ENCODE results near the gene GALNTL6. TPM values are rescaled to one million over a fixed set of nuclear protein-coding genes. Genes with fewer than 3 reads are reported as not detected.

The GALNTL6 gene
- polyA plus RNA-seq, 1 donor (not counting 4 experiments of a cell fraction or from before 2014, with no cell fraction given), result not detected

DNA sequence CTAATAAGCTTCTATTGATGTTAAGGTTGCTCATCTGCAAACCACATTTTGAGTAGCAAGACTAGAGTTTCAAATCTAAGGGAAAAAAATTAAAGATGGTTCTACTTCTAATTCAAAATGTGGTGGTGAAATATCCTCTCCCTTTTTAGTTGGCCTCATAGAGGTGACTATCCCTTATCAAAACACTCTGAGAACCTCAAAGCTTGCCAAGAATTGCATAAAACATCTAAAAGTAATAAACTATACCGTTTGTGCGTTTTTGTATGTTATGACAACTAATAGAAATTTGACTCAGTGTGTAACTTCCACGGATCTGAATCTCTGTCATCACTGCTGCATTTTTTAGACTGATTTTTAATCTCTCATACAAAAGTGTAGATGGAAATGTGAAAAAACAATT lies 682.6 kb downstream of the GALNTL6 start:
- TF ChIP-seq EZH2 (IDR thresholded peaks at IDR 0.05; ENCODE audit: low read length), result no peak
- TF ChIP-seq CTCF (optimal IDR thresholded peaks at IDR 0.05 in 1 of 3, IDR thresholded peaks at IDR 0.05 in 1 of 3, conservative IDR thresholded peaks at IDR 0.05 in 1 of 3; ENCODE audit: extremely low read depth in 1 of 3, insufficient read depth in 2 of 3, low read length in 3 of 3), result no peak
- no peaks in the 10 kb centered on the region for H3K4me1 ChIP-seq (ENCODE audit: control insufficient read depth, extremely low read depth, insufficient read depth, low read length)
- H3K9me1 ChIP-seq (ENCODE audit: control insufficient read depth, extremely low read depth, insufficient read depth, low read length), result no peaks in the 10 kb centered on the region
- dilution Hi-C loops (cut with MboI; ENCODE audit: extremely low pct_ligation_motif_present, low sequenced_read_pairs), result no loop called here
- no peaks in the 10 kb centered on the region for H3K36me3 ChIP-seq (ENCODE audit: control insufficient read depth in 2 of 2, extremely low read depth in 1 of 2, insufficient read depth in 2 of 2, low read length in 2 of 2)
- H3K27ac ChIP-seq (ENCODE audit: control insufficient read depth, insufficient read depth, low read length), result no peak overlapping the region
- no peak overlapping the region for H2AFZ ChIP-seq (ENCODE audit: control insufficient read depth, low read length)
- no peak overlapping the region for H3K4me2 ChIP-seq (ENCODE audit: control insufficient read depth, extremely low read depth, insufficient read depth, low read depth, low read length)
- no peaks in the 10 kb centered on the region for H4K20me1 ChIP-seq (ENCODE audit: control insufficient read depth, extremely low read depth, insufficient read depth, low read length)
- no peaks in the 10 kb centered on the region for H3K79me2 ChIP-seq (ENCODE audit: control insufficient read depth, insufficient read depth, low read length)
- FAIRE-seq, result no peak
- no peak overlapping the region for H3K9ac ChIP-seq (ENCODE audit: control insufficient read depth, extremely low read depth, insufficient read depth, low read length)
- H3K27me3 ChIP-seq (ENCODE audit: control insufficient read depth, extremely low read depth, insufficient read depth, low read length), result no peaks in the 10 kb centered on the region
- no peak overlapping the region for H3K4me3 ChIP-seq (ENCODE audit: control insufficient read depth in 2 of 3, extremely low read depth in 1 of 3, insufficient read depth in 2 of 3, low read depth in 1 of 3, low read length in 3 of 3)
- no peaks in the 10 kb centered on the region for H3K9me3 ChIP-seq (ENCODE audit: control insufficient read depth, low read depth, low read length)
- DNase-seq (ENCODE audit: low read depth, low spot score), result no peak

GRCh38 chr4:172497321-172497720 lies 684.1 kb downstream of the GALNTL6 start:
- Histone ChIP-seq H3K9ac (ENCODE audit: control insufficient read depth, extremely low read depth, insufficient read depth, low read length) (no peak overlapping the region), H4K20me1 (ENCODE audit: control insufficient read depth, extremely low read depth, insufficient read depth, low read length) (no peaks in the 10 kb centered on the region), H3K27me3 (ENCODE audit: control insufficient read depth, extremely low read depth, insufficient read depth, low read length) (no peaks in the 10 kb centered on the region), H3K9me3 (ENCODE audit: control insufficient read depth, low read depth, low read length) (no peaks in the 10 kb centered on the region), H3K4me3 (ENCODE audit: control insufficient read depth in 2 of 3, extremely low read depth in 1 of 3, insufficient read depth in 2 of 3, low read depth in 1 of 3, low read length in 3 of 3) (no peak overlapping the region), H2AFZ (ENCODE audit: control insufficient read depth, low read length) (no peak overlapping the region), H3K79me2 (ENCODE audit: control insufficient read depth, insufficient read depth, low read length) (no peaks in the 10 kb centered on the region), H3K4me1 (ENCODE audit: control insufficient read depth, extremely low read depth, insufficient read depth, low read length) (no peaks in the 10 kb centered on the region), H3K9me1 (ENCODE audit: control insufficient read depth, extremely low read depth, insufficient read depth, low read length) (no peaks in the 10 kb centered on the region), H3K36me3 (ENCODE audit: control insufficient read depth in 2 of 2, extremely low read depth in 1 of 2, insufficient read depth in 2 of 2, low read length in 2 of 2) (no peaks in the 10 kb centered on the region), H3K4me2 (ENCODE audit: control insufficient read depth, extremely low read depth, insufficient read depth, low read depth, low read length) (no peak overlapping the region), H3K27ac (ENCODE audit: control insufficient read depth, insufficient read depth, low read length) (no peak overlapping the region)
- DNase-seq (ENCODE audit: low read depth, low spot score) (no peak), FAIRE-seq (no peak)
- dilution Hi-C loops (cut with MboI; ENCODE audit: extremely low pct_ligation_motif_present, low sequenced_read_pairs), result no loop called here
- TF ChIP-seq CTCF (optimal IDR thresholded peaks at IDR 0.05 in 1 of 3, IDR thresholded peaks at IDR 0.05 in 1 of 3, conservative IDR thresholded peaks at IDR 0.05 in 1 of 3; ENCODE audit: extremely low read depth in 1 of 3, insufficient read depth in 2 of 3, low read length in 3 of 3), result no peak
- TF ChIP-seq EZH2 (IDR thresholded peaks at IDR 0.05; ENCODE audit: low read length), result no peak

Measured in keratinocyte (primary cell).